Nephron (organoid): ENCODE results near the gene SMYD3.
"Not testable (repeated sequence)": the region's sequence is repeated elsewhere in the genome, so short reads cannot be mapped to it uniquely, and the experiment has no call there.

Experiments
- H3K27ac Mint-ChIP-seq, 3 experiments: 2 replicates each; pipeline ENCODE4 v1.8.0; 2020; ENCODE audit warnings: mixed read lengths in 3 of 3, mild to moderate bottlenecking in 2 of 3, moderate library complexity in 1 of 3
- H3K27me3 Mint-ChIP-seq: 2 replicates; pipeline ENCODE4 v1.8.0; 2021; ENCODE audit warnings: low read depth, mild to moderate bottlenecking, moderate library complexity, mixed read lengths
- H3K36me3 Mint-ChIP-seq: 2 replicates; pipeline ENCODE4 v1.8.0; 2020; ENCODE audit warnings: low read depth, mixed read lengths
- H3K4me1 Mint-ChIP-seq: 2 replicates; pipeline ENCODE4 v1.8.0; 2020; ENCODE audit warnings: mixed read lengths
- H3K4me3 Mint-ChIP-seq, 3 experiments: 2 replicates each; pipeline ENCODE4 v1.8.0; 2020; ENCODE audit warnings: mild to moderate bottlenecking in 3 of 3, mixed read lengths in 3 of 3, moderate library complexity in 2 of 3
- H3K9me3 Mint-ChIP-seq: 2 replicates; pipeline ENCODE4 v1.8.0; 2020; ENCODE audit warnings: mixed read lengths
- TF ChIP-seq, protein P1 (sequence below), 3 experiments: fragments of 200-600 bp; sonication (generic); IDR thresholded peaks; one replicate each; pipeline ENCODE4 v1.5.0; 2021; ENCODE audit warnings: antibody characterized with exemption in 3 of 3; ENCODE audit not compliant: unreplicated experiment in 3 of 3

The SMYD3 gene

DNA sequence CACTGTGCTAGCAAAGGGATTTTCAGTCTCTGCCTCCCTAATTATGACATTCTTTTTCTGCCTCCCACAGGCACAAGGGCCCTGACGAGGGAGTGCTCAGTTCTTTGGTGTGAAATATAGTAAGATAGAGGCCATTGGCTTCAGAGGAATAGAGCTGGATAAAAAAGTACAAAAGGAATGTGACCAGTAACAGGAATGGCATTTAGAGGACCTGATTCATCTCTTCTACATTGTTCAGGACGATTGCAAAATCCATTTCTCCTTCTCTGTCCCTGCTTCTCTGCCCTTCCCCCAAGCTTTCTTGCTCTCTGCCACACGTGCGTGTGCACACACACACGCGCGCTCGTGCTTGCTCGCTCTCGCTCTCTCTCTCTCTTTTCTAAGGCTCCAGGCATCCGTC lies 684.1 kb downstream of the SMYD3 start:
- TF ChIP-seq, protein P1, sequence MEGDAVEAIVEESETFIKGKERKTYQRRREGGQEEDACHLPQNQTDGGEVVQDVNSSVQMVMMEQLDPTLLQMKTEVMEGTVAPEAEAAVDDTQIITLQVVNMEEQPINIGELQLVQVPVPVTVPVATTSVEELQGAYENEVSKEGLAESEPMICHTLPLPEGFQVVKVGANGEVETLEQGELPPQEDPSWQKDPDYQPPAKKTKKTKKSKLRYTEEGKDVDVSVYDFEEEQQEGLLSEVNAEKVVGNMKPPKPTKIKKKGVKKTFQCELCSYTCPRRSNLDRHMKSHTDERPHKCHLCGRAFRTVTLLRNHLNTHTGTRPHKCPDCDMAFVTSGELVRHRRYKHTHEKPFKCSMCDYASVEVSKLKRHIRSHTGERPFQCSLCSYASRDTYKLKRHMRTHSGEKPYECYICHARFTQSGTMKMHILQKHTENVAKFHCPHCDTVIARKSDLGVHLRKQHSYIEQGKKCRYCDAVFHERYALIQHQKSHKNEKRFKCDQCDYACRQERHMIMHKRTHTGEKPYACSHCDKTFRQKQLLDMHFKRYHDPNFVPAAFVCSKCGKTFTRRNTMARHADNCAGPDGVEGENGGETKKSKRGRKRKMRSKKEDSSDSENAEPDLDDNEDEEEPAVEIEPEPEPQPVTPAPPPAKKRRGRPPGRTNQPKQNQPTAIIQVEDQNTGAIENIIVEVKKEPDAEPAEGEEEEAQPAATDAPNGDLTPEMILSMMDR (IDR thresholded peaks at IDR 0.05; ENCODE audit: unreplicated experiment in 3 of 3): no peak
- H3K36me3 Mint-ChIP-seq: peaks cover 21% of the 10 kb centered on the region
- H3K27me3 Mint-ChIP-seq: no peaks in the 10 kb centered on the region
- H3K9me3 Mint-ChIP-seq: peaks cover 16% of the 10 kb centered on the region
- no peak overlapping the region for H3K27ac Mint-ChIP-seq
- no peak overlapping the region for H3K4me3 Mint-ChIP-seq
- H3K4me1 Mint-ChIP-seq: no peaks in the 10 kb centered on the region

GRCh38 chr1:245818363-245818762 lies 688.7 kb downstream of the SMYD3 start:
- peaks cover 13% of the 10 kb centered on the region for H3K9me3 Mint-ChIP-seq
- H3K4me1 Mint-ChIP-seq, H3K4me3 Mint-ChIP-seq, H3K36me3 Mint-ChIP-seq, H3K27ac Mint-ChIP-seq, H3K27me3 Mint-ChIP-seq: not testable (repeated sequence)

DNA sequence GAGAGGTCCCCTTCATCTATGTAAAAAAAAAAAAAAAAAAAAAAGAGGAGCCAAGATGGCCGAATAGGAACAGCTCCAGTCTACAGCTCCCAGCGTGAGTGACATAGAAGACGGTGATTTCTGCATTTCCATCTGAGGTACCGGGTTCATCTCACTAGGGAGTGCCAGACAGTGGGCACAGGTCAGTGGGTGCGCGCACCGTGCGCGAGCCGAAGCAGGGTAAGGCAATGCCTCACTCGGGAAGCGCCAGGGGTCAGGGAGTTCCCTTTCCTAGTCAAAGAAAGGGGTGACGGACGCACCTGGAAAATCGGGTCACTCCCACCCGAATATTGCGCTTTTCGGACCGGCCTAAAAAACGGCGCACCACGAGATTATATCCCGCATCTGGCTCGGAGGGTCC lies 690.6 kb downstream of the SMYD3 start:
- H3K4me3 Mint-ChIP-seq, H3K27ac Mint-ChIP-seq, H3K36me3 Mint-ChIP-seq, H3K27me3 Mint-ChIP-seq, H3K4me1 Mint-ChIP-seq, H3K9me3 Mint-ChIP-seq: not testable (repeated sequence)

DNA sequence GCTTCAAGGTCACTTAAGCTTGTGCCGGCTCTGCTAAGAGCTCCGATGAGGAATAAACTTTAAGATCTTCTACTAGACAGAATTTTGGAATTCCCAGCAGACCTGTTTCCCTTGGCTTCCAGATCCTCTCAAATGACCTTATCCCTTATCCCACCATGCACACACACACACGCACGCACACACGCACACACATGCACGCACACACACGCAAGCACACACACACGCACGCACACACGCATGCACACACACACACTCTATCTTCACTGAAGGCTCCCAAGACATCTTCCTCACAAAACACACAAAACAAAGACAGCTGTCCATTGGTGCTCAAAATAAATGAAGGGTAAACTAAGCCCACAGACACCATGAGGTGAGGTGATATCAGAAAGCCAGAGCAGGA lies 692.4 kb downstream of the SMYD3 start:
- H3K36me3 Mint-ChIP-seq: no peaks in the 10 kb centered on the region
- TF ChIP-seq, protein P1 (IDR thresholded peaks at IDR 0.05; ENCODE audit: unreplicated experiment in 3 of 3): no peak
- H3K4me1 Mint-ChIP-seq: peaks cover 15% of the 10 kb centered on the region
- no peak overlapping the region for H3K4me3 Mint-ChIP-seq
- peaks cover 9% of the 10 kb centered on the region for H3K27me3 Mint-ChIP-seq
- H3K27ac Mint-ChIP-seq: no peak overlapping the region
- peaks cover 3% of the 10 kb centered on the region for H3K9me3 Mint-ChIP-seq

- Mint-ChIP-seq H3K36me3 (no peaks in the 10 kb centered on the region), H3K27ac (no peak overlapping the region), H3K27me3 (peaks cover 15% of the 10 kb centered on the region), H3K9me3 (peaks cover 3% of the 10 kb centered on the region), H3K4me1 (peaks cover 24% of the 10 kb centered on the region), H3K4me3 (no peak overlapping the region)
- TF ChIP-seq, protein P1 (IDR thresholded peaks at IDR 0.05; ENCODE audit: unreplicated experiment in 3 of 3): no peak
These were observed 694.8 kb downstream of the SMYD3 start for GRCh38 chr1:245812278-245812677.

GRCh38 chr1:245810789-245811337 lies 696.2 kb downstream of the SMYD3 start:
- Mint-ChIP-seq H3K9me3 (peaks cover 3% of the 10 kb centered on the region), H3K27ac (no peak overlapping the region), H3K4me3 (no peak overlapping the region), H3K4me1 (peaks cover 24% of the 10 kb centered on the region), H3K36me3 (no peaks in the 10 kb centered on the region), H3K27me3 (peaks cover 19% of the 10 kb centered on the region)
- TF ChIP-seq, protein P1 (IDR thresholded peaks at IDR 0.05; ENCODE audit: unreplicated experiment in 3 of 3): no peak

- Mint-ChIP-seq H3K4me3 (no peak overlapping the region), H3K36me3 (no peaks in the 10 kb centered on the region), H3K9me3 (peaks cover 3% of the 10 kb centered on the region), H3K27me3 (peaks cover 19% of the 10 kb centered on the region), H3K27ac (peak overlapping the region in 1 of 3 experiments; percentile 13), H3K4me1 (peaks cover 24% of the 10 kb centered on the region)
- TF ChIP-seq, protein P1 (IDR thresholded peaks at IDR 0.05; ENCODE audit: unreplicated experiment in 3 of 3): no peak
These were observed 696.8 kb downstream of the SMYD3 start for GRCh38 chr1:245810181-245810769.
